ENCODE results near the gene UPF1.

GRCh38 chr19:18905058-18905456 is 73.3 kb downstream of the UPF1 start:
- TF ChIP-seq CTCF (IDR thresholded peaks at IDR 0.05; ENCODE audit: insufficient read depth, low read depth, low read length) (no peak), EZH2 (IDR thresholded peaks at IDR 0.05; ENCODE audit: insufficient read depth, low read length) (no peak)

All from astrocyte (in vitro differentiated cells and primary cell).